ENCODE measurements around the gene CD83. TPM values are rescaled to one million over a fixed set of nuclear protein-coding genes. Genes with fewer than 3 reads are reported as not detected.

Gene CD83
- total and polyA plus RNA-seq, 9 of the 15 experiments (the other 6 are each of a cell fraction or from before 2014, with no cell fraction given) = 2.5 to 4.1 (median 3.4) TPM

GRCh38 chr6:14143305-14143704 lies 25.7 kb downstream of the CD83 start (continued):
- peak; percentile 57 to 73 for TF ChIP-seq KDM1A (IDR thresholded peaks at IDR 0.05)
- no peak for TF ChIP-seq XRCC5 (IDR thresholded peaks at IDR 0.05; ENCODE audit: low read depth, low read length)
- TF ChIP-seq HDAC2 (IDR thresholded peaks at IDR 0.05) = peak; percentile 88
- TF ChIP-seq ZNF561 (CRISPR knock-in tag; conservative IDR thresholded peaks at IDR 0.05) = no peak
- TF ChIP-seq SNAPC5 (CRISPR knock-in tag; IDR thresholded peaks at IDR 0.05) = no peak

- no peaks in the 10 kb centered on the region for H3K9me3 ChIP-seq (replicated peaks; ENCODE audit: control insufficient read depth, insufficient read depth, low read depth, low read length)
- in situ Hi-C loops (cut with MboI) (loop anchor here (5.0 kb wide), 1 partner anchor 237 kb away; no protein-coding TSS in a partner anchor), intact Hi-C loops (cut with micrococcal nuclease) (loop anchor here (1.0 to 5.0 kb wide), 4 partner anchors 15 to 350 kb away; no protein-coding TSS in a partner anchor)
- H4K20me1 ChIP-seq (replicated peaks; ENCODE audit: control insufficient read depth, insufficient read depth, low read length) = no peaks in the 10 kb centered on the region
- H3K9me1 ChIP-seq (ENCODE audit: control insufficient read depth, insufficient read depth, low read length) = no peaks in the 10 kb centered on the region
- peak; percentile 90 to 96 (median 93) for DNase-seq (ENCODE audit: extremely low read depth in 1 of 4, low spot score in 3 of 4)
- no TSS peak for BruUV-seq (replicated peaks)
- H3K9ac ChIP-seq (ENCODE audit: insufficient read depth in 1 of 2, low read depth in 2 of 2, low read length in 2 of 2) = no peak overlapping the region
- no peak overlapping the region for H3K4me3 ChIP-seq
- peaks cover 18 to 31% of the 10 kb centered on the region in 2 experiments; a peak in 4 of 5 replicates for H3K27me3 ChIP-seq (ENCODE audit: control insufficient read depth in 2 of 2, insufficient read depth in 2 of 2, low read length in 2 of 2)
- whole genome bisulfite sequencing (ENCODE audit: insufficient coverage, low coverage, missing lambda C conversion rate) = 5% methylated on average over 8 of the region's 8 CpGs
- no peaks in the 10 kb centered on the region for H3K36me3 ChIP-seq (ENCODE audit: control insufficient read depth, insufficient read depth, low read length)
- ATAC-seq = peak; percentile 99
- H2AFZ ChIP-seq (ENCODE audit: low read depth, low read length) = peak overlapping the region; percentile 49
- H3K4me1 ChIP-seq (replicated peaks in 1 of 2; ENCODE audit: control insufficient read depth in 2 of 2, insufficient read depth in 2 of 2, low read length in 2 of 2) = peaks cover 0 to 3% of the 10 kb centered on the region in 2 experiments; a peak in 2 of 5 replicates
- ChIA-PET POLR2A (interaction anchor here (1.8 kb wide), 1 partner anchor 15 kb away, joined by 5 read pairs; no protein-coding TSS in a partner anchor), CTCF (ENCODE audit: low intra/inter-chr PET ratio) (interaction anchor here (0.6 to 1.7 kb wide), 9 partner anchors 12 to 1347 kb away, joined by 3 to 12 read pairs (median 5); no protein-coding TSS in a partner anchor)
- no peak overlapping the region for H3K27ac ChIP-seq (ENCODE audit: extremely low read depth, low read depth, low read length)
- no peaks in the 10 kb centered on the region for H3K79me2 ChIP-seq (ENCODE audit: control insufficient read depth, insufficient read depth, low read length)
- peak; percentile 95 for FAIRE-seq
- H3K4me2 ChIP-seq (ENCODE audit: insufficient read depth, low read length) = no peak overlapping the region
- TF ChIP-seq RBM39 (optimal IDR thresholded peaks at IDR 0.05; ENCODE audit: low read depth, low read length) (no peak), RB1 (IDR thresholded peaks at IDR 0.05; ENCODE audit: low read depth) (peak; percentile 57; the same call in 1 of the 2 replicates), RFX1 (IDR thresholded peaks at IDR 0.05) (no peak), RAD21 (CRISPR knock-in tag; conservative IDR thresholded peaks at IDR 0.05 in 1 of 2, IDR thresholded peaks at IDR 0.05 in 1 of 2) (peak; percentile 95 to 96), NONO (IDR thresholded peaks at IDR 0.05; ENCODE audit: low read depth in 2 of 2, low read length in 1 of 2) (no peak), ZNF12 (CRISPR knock-in tag; IDR thresholded peaks at IDR 0.05) (0 out of 2 replicates have a peak, but pooled peaks have one; percentile 36), TFAP4 (CRISPR knock-in tag; IDR thresholded peaks at IDR 0.05; ENCODE audit: borderline replicate concordance) (peak; percentile 66; the same call in 1 of the 2 replicates), RBM25 (IDR thresholded peaks at IDR 0.05; ENCODE audit: low read depth, low read length, severe bottlenecking) (no peak), MAZ (CRISPR knock-in tag; conservative IDR thresholded peaks at IDR 0.05 in 1 of 2, IDR thresholded peaks at IDR 0.05 in 1 of 2) (peak; percentile 65 to 91), ARID2 (IDR thresholded peaks at IDR 0.05) (peak; percentile 85)
Measured at GRCh38 chr6:14144678-14145113, 27.1 kb downstream of the CD83 start.

All from K562 (cell line).